Muscle layer of colon (tissue), 2 donors: ENCODE measurements around the gene PGRMC1.
A peak's percentile ranks its signal among the peaks of the same experiment; 100 is the strongest.
"Not testable (repeated sequence)": the region's sequence is repeated elsewhere in the genome, so short reads cannot be mapped to it uniquely, and the experiment has no call there.

Source experiments
- H3K27ac ChIP-seq: one replicate; pipeline ENCODE4 v1.7.0; 2013; ENCODE audit warnings: low read depth, mild to moderate bottlenecking, low read length, moderate library complexity
- H3K27me3 ChIP-seq, 2 donors: one replicate each; pipeline ENCODE4 v1.7.0; 2013; ENCODE audit warnings: low read length in 2 of 2, mild to moderate bottlenecking in 2 of 2; ENCODE audit not compliant: insufficient read depth in 2 of 2, control insufficient read depth in 1 of 2
- H3K36me3 ChIP-seq: one replicate; pipeline ENCODE4 v1.7.0; 2013; ENCODE audit warnings: mild to moderate bottlenecking, low read length; ENCODE audit not compliant: insufficient read depth
- H3K4me1 ChIP-seq: one replicate; pipeline ENCODE4 v1.7.0; 2013; ENCODE audit warnings: mild to moderate bottlenecking, low read length; ENCODE audit not compliant: insufficient read depth
- H3K4me3 ChIP-seq, 2 donors: one replicate each; pipeline ENCODE4 v1.7.0; 2013; ENCODE audit warnings: low read length in 2 of 2, low read depth in 1 of 2, mild to moderate bottlenecking in 1 of 2, moderate library complexity in 1 of 2
- H3K9ac ChIP-seq: one replicate; pipeline ENCODE4 v1.7.0; 2013; ENCODE audit warnings: low read length
- H3K9me3 ChIP-seq: one replicate; pipeline ENCODE4 v1.7.0; 2013; ENCODE audit warnings: mild to moderate bottlenecking, low read length
- donor health status: abdominal sarcoma.
- donor health status: Adenocarcinoma of cecum.

Gene PGRMC1

DNA sequence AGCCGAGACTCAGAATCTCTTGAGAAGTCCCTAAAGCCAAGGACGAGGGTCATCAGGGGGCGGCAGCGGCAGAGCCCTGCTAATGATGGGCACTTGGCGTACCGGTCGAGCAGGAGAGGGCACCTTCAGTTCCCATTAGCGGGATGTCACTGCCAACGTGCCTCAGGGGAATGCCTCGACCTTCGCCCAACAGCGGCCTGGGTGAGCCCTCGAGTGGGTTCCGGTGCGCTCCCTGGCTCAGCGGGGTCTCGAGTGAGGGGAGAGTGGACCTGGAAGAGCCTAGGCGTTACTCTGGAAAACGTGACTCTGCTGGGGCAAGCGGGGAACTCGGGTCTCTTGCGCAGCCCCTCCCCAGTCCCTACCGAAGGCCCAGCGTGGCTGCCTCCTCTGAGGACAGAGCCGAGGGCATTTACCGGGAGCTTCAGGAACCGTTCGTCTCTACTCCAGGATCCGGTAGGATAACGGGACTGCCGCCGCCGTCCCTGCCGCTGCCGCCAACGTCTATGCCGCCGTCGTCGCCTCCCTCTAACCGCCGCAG lies 36.9 kb downstream of the PGRMC1 start:
- H3K9ac ChIP-seq, result no peak overlapping the region
- peaks cover 8 to 22% of the 10 kb centered on the region in 2 donors for H3K27me3 ChIP-seq
- no peaks in the 10 kb centered on the region for H3K9me3 ChIP-seq
- no peak overlapping the region for H3K27ac ChIP-seq
- no peaks in the 10 kb centered on the region for H3K4me1 ChIP-seq
- no peak overlapping the region for H3K4me3 ChIP-seq
- no peaks in the 10 kb centered on the region for H3K36me3 ChIP-seq

GRCh38 chrX:119273420-119274192 lies 37.5 kb downstream of the PGRMC1 start:
- Histone ChIP-seq H3K4me3 (peak overlapping the region in 1 of 2 donors; percentile 18), H3K36me3 (no peaks in the 10 kb centered on the region), H3K9ac (no peak overlapping the region), H3K27me3 (peaks cover 8 to 22% of the 10 kb centered on the region in 2 donors), H3K27ac (no peak overlapping the region), H3K4me1 (no peaks in the 10 kb centered on the region), H3K9me3 (no peaks in the 10 kb centered on the region)

DNA sequence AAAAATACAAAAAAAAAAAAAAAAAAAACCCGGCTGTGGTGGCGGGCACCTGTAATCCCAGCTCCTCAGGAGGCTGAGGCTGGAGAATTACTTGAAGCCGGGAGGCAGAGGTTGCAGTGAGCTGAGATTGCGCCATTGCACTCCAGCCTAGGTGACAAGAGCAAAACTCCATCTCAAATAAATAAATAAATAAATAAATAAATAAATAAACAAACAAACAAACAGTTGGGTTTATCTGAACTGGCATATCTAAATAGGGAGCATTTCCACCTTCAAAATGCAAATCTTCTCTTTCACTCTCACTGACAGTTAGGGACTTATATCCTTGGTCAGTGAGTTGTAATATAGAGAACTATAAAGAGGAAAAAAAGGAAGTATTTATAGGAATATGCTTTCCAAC lies 46.3 kb downstream of the PGRMC1 start:
- H3K27ac ChIP-seq, H3K9me3 ChIP-seq, H3K4me1 ChIP-seq, H3K36me3 ChIP-seq, H3K4me3 ChIP-seq, H3K9ac ChIP-seq, H3K27me3 ChIP-seq: not testable (repeated sequence)

DNA sequence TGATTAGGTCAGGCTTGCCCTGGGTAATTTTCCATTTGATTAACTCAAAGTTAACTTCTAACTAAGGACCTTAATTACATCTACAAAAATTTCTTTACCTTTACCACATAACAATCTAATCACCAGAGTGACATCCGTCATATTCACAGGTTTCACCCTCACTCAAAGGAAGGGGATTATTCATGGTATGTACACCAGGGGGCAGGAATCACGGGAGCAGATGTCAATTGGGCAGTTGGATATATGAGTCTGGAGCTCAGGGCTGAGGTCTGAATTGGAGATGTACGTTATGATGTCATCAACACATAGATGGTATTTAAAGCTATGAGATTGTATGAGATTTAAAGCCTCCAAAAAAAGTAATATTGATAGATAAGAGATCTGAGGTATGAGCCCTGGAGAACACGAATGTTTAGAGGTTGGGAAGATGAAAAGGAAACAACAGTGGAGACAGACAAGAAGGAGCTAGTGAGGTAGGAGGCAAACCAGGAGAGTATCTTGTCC lies 52.9 kb downstream of the PGRMC1 start:
- no peak overlapping the region for H3K9ac ChIP-seq
- H3K4me3 ChIP-seq, result no peak overlapping the region
- H3K27me3 ChIP-seq, result peaks cover 0 to 4% of the 10 kb centered on the region in 2 donors
- no peaks in the 10 kb centered on the region for H3K9me3 ChIP-seq
- H3K27ac ChIP-seq, result no peak overlapping the region
- H3K36me3 ChIP-seq, result no peaks in the 10 kb centered on the region
- no peaks in the 10 kb centered on the region for H3K4me1 ChIP-seq

- H3K9me3 ChIP-seq, result no peaks in the 10 kb centered on the region
- H3K4me3 ChIP-seq, result no peak overlapping the region
- H3K27me3 ChIP-seq, result peaks cover 0 to 2% of the 10 kb centered on the region in 2 donors
- H3K36me3 ChIP-seq, result no peaks in the 10 kb centered on the region
- H3K27ac ChIP-seq, result no peak overlapping the region
- H3K9ac ChIP-seq, result no peak overlapping the region
- H3K4me1 ChIP-seq, result no peaks in the 10 kb centered on the region
These were observed 54.4 kb downstream of the PGRMC1 start for GRCh38 chrX:119290476-119290875.

DNA sequence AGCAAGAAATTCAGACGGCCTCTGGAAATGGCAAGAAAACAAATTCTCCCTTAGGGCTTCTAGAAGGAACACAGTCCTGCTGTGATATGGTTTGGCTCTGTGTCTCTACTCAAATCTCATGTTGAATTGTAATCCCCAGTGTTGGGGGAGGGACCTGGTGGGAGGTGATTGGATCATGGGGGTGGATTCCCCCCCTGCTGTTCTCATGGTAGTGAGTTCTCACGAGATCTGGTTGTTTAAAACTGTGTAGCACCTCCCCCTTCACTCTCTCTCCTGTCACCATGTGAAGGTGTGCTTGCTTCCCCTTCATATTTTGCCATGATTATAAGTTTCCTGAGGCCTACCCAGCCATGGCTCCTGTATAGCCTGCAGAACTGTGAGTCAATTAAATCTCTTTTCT lies 55.2 kb downstream of the PGRMC1 start:
- not testable (repeated sequence) for H3K36me3 ChIP-seq, H3K9ac ChIP-seq, H3K27me3 ChIP-seq, H3K4me1 ChIP-seq, H3K4me3 ChIP-seq, H3K27ac ChIP-seq, H3K9me3 ChIP-seq

GRCh38 chrX:119292445-119292844 lies 56.4 kb downstream of the PGRMC1 start:
- Histone ChIP-seq H3K27me3 (no peaks in the 10 kb centered on the region), H3K4me3 (no peak overlapping the region), H3K4me1 (no peaks in the 10 kb centered on the region), H3K9ac (no peak overlapping the region), H3K9me3 (peaks cover 4% of the 10 kb centered on the region), H3K27ac (no peak overlapping the region), H3K36me3 (no peaks in the 10 kb centered on the region)
